GM13977 (cell line): ENCODE measurements around the gene MUC5AC.
A peak's percentile ranks its signal among the peaks of the same experiment; 100 is the strongest.
"Not testable (repeated sequence)": the region's sequence is repeated elsewhere in the genome, so short reads cannot be mapped to it uniquely, and the experiment has no call there.

ENCODE experiments used
- DNase-seq: peaks from one replicate; pipeline ENCODE4 v3.0.0; 2012; ENCODE audit warnings: low spot score
- in situ Hi-C: fragments of 300-500 bp; cut with MboI; formaldehyde crosslinking; loops from one replicate; pipeline ENCODE4 v1.12.0; 2022; ENCODE audit warnings: low sequenced_read_pairs, low pct_unique_long_range_greater_than_20kb, mixed read lengths, inconsistent platforms; ENCODE audit not compliant: unreplicated experiment
- TF ChIP-seq, protein P1 (sequence below): IDR thresholded peaks from 2 replicates; pipeline ENCODE4 v1.5.1; 2012; ENCODE audit warnings: mild to moderate bottlenecking, control low read depth; ENCODE audit not compliant: insufficient read depth; ENCODE audit errors: extremely low read depth, missing control alignments

MUC5AC gene

DNA sequence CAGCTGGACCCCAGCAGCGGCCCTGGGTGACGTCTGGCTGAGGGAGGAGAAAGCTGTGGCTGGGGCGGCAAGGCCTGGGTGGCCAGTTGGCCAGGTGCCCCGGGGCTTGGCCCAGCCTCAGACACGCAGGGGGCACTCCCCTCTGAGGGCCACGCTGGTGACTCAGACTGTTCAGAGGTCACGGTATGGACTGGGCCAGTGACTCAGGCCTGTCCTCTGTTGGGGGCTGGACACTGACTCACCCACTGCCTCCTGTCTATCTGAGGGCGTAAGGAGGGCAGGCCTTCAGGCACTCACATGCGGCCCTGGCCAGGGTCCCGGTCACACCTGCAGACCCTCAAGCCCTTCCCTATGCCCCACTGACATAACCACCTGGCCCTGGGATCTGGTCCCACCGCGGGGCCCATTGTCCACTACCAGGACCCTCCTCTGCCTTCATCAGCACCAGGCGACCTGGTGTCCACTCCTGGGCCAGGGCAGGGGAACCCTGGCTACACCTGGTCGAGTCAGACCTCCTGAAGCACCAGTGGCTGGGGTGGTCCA, 3.7 kb upstream of the MUC5AC start:
- DNase-seq, result no peak
- in situ Hi-C loops, result no loop called here
- TF ChIP-seq, protein P1, sequence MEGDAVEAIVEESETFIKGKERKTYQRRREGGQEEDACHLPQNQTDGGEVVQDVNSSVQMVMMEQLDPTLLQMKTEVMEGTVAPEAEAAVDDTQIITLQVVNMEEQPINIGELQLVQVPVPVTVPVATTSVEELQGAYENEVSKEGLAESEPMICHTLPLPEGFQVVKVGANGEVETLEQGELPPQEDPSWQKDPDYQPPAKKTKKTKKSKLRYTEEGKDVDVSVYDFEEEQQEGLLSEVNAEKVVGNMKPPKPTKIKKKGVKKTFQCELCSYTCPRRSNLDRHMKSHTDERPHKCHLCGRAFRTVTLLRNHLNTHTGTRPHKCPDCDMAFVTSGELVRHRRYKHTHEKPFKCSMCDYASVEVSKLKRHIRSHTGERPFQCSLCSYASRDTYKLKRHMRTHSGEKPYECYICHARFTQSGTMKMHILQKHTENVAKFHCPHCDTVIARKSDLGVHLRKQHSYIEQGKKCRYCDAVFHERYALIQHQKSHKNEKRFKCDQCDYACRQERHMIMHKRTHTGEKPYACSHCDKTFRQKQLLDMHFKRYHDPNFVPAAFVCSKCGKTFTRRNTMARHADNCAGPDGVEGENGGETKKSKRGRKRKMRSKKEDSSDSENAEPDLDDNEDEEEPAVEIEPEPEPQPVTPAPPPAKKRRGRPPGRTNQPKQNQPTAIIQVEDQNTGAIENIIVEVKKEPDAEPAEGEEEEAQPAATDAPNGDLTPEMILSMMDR, result no peak

DNA sequence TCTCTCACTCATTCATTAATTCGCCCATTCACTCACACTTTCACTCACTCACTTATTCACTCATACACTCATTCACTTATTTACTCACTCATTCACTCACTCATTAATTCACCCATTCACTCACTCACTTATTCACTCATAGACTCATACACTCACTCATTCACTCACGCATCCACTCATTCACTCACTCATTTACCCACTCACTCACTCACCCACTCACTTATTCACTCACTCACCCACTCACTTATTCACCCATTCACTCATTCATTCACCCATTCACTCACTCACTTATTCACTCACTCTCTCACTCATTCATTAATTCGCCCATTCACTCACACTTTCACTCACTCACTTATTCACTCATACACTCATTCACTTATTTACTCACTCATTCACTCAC, 3.1 kb upstream of the MUC5AC start:
- DNase-seq, in situ Hi-C loops: not testable (repeated sequence)

DNA sequence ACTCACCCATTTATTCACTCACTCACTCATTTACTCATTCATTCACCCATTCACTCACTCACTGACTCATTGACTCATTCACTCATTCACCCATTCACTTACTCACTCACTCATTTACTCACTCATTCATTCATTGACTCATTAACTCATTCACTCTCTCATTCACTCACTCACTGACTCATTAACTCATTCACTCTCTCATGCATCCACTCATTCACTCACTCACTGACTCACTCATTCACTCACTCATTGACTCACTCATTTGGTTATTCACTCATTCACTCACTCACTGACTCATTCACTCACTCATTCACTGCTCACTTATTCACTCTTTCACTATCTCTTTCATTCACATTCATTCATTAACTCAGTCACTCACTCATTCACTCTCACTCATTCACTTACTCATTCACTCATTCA, 2.5 kb upstream of the MUC5AC start:
- TF ChIP-seq, protein P1, result no peak
- DNase-seq, result no peak
- in situ Hi-C loops, result no loop called here

DNA sequence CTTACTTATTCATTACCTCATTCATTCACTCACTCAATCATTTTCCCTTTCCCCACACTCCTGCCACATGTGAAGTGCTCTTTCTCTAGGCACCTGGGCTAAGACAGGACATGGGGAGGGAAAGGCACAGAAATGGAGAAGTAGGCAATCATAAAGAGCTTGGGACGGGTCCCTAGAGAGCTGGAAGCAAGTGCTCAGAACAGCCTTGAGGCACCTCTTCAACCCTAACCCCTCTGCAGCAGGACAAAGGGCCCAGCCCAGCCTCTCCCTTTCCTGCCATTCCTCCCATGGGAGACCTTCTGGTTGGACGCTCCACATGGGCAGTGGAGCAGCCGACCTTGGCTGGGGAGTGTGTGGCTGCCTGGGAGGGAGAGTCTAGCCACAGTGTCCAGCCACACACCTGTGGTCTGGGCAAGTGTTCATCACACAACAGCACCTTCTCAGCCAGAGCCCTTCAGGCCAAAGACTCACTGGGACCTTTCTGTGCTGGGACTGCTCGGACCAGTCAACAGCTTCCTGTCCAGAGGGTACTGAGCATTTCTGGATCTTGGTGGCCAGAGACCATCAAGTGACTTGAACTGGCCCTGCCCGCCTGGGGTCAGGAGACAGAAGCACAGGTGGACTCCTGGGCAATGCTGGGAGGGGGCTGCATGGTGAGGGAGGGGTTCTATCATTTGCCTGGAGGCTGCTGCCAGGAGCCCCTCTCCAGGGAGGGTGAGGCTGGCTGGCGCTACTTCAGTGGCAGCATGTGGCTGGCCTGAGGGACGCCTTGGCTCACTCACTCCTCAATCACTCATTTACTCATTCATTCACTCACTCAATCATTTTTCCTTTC, 1.0 kb upstream of the MUC5AC start:
- peak; percentile 28 for DNase-seq
- TF ChIP-seq, protein P1, result no peak
- in situ Hi-C loops, result no loop called here

DNA sequence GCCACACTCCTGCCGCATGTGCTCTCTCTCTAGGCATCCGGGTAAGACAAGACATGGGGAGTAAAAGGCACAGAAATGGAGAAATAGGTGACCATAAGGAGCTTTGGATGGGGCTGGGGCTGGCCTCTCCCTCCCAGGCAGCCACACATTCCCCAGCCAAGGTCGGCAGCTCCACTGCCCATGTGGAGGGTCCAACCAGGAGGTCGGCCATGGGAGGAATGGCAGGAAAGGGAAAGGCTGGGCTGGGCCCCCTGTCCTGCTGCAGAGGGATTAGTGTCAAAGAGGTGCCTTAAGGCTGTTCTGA, 460 bp upstream of the MUC5AC start:
- TF ChIP-seq, protein P1, result no peak
- no peak for DNase-seq
- in situ Hi-C loops, result no loop called here

DNA sequence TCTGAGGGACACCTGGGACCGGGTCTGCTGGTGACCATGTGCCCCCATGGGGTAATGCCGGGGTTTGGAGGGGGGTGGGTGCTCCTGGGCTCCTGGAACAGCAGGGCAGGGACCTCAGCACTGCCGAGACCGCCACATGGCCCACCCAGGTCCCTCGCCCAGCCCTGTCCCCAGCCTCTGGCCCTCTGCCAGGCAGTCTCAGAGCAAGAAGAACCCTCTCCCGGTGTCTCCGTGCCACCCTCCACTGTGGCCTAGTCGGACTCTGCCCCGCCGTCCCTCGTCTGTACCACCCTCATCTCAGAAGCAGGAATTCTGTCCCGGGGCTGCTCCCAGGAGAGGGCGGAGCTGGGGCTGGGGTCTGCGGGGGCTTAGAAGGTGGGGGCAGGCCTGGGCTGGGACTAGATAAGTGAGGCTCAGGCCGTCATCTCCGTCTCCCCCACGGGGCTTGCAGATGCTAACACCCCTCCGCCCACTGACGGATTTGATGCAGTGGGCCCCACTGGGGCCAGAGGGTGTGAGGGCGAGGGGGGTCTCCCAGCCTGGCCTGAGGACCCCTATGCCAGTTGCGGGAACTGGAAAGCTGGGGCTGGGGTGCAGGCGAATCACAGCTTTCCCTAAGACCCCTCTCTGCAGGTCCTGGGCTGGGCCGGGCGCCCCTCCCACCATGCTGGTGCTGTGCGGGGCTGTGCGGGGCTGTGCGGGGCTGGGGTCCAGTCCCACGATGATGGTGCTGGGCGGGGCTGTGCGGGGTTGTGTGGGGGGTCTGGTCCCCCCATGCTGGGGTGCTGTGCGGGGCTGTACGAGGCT, 1.1 kb downstream of the MUC5AC start:
- TF ChIP-seq, protein P1, result no peak
- in situ Hi-C loops, result no loop called here
- DNase-seq, result peak; percentile 14

DNA sequence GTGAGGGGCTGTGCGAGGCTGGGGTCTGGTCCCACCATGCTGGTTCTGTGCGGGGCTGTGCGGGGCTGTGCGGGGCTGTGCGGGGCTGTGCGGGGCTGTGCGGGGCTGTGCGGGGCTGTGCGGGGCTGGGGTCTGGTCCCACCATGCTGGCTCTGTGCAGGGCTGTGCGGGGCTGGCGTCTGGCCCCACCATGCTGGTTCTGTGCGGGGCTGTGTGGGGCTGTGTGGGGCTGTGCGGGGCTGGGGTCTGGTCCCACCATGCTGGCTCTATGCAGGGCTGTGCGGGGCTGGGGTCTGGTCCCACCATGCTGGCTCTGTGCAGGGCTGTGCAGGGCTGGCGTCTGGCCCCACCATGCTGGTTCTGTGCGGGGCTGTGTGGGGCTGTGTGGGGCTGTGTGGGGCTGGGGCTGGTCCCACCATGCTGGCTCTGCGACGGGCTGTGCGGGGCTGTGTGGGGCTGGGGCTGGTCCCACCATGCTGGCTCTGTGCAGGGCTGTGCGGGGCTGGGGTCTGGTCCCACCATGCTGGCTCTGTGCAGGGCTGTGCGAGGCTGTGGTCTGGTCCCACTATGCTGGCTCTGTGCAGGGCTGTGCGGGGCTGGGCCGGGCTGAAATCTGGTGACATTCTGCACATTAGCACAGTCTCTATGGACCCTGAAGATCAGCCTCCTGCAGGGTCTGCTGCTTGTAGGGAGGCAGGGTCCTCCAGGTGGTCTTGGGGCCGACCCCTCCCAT, 1.9 kb downstream of the MUC5AC start:
- in situ Hi-C loops, result not testable (repeated sequence)

More for the DNA sequence above, 1.9 kb downstream of the MUC5AC start:
- DNase-seq, result not testable (repeated sequence)
